Lower leg skin (tissue), 3 donors: ENCODE measurements around the gene ERCC6.

Experiments used
- CTCF ChIP-seq, 3 donors: fragments of 450-650 bp; IDR thresholded peaks; one replicate each; pipeline ENCODE4 v1.5.1; 2016; ENCODE audit warnings: antibody characterized with exemption in 3 of 3, mild to moderate bottlenecking in 3 of 3, moderate library complexity in 2 of 3
- POLR2A ChIP-seq, 2 donors: fragments of 450-650 bp; IDR thresholded peaks; one replicate each; pipeline ENCODE4 v1.6.1; 2016 to 2017; ENCODE audit warnings: antibody characterized with exemption in 2 of 2, mild to moderate bottlenecking in 1 of 2, moderate library complexity in 1 of 2

- no peak for TF ChIP-seq CTCF (IDR thresholded peaks at IDR 0.05)
- TF ChIP-seq POLR2A (IDR thresholded peaks at IDR 0.05): peak in 1 of 2 donors; percentile 26
Observed at GRCh38 chr10:49538381-49539319, at the start of gene ERCC6.
